A673 (cell line): ENCODE measurements around the gene BAK1.

Experiments used
- EZH2 ChIP-seq: fragments of 200-600 bp; sonication (generic); IDR thresholded peaks from 2 replicates; pipeline ENCODE4 v1.6.1; 2017; ENCODE audit warnings: borderline replicate concordance, low read depth, mild to moderate bottlenecking, mixed read lengths, antibody characterized with exemption, low read length; ENCODE audit not compliant: poor library complexity, severe bottlenecking
- TF ChIP-seq, protein P1 (sequence below): fragments of 300-800, 200-600 bp; sonication (generic); conservative IDR thresholded peaks from 2 replicates; pipeline ENCODE4 v1.5.1; 2017; ENCODE audit warnings: low read depth, mild to moderate bottlenecking, antibody characterized with exemption, low read length, moderate library complexity, mixed read lengths

DNA sequence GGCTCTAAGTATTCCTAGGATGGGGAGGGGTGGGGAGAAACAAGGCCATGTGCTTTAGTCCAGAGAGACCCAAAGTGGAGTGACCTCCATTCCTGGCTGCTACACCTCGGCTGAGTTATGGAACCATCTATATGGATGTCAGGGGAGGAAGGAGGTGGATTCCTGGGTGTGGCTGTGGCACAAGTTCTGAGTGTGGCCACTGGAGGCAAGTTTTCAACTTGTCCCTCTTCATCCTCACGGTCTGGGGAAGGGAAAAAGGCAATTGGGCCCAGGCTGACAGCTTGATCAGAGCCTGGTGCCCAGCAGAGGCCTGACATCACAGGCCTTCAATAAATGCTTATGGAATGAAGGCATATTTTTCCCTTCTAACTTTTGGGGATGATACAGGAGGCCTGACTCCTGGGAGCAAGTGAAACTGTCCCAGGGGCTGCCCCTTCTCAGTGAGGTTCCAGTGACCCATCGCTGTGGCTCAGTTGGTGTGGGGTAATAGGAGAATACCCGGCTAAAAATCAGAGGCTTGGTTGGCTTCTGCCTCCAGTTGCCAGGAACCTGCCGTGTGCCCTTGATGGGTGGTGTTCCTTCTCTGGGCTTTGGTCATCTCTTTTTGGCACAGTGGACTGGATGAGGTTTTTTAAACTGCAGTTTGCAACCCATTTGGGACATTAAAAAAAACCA, 39.2 kb upstream of the BAK1 start:
- TF ChIP-seq, protein P1, sequence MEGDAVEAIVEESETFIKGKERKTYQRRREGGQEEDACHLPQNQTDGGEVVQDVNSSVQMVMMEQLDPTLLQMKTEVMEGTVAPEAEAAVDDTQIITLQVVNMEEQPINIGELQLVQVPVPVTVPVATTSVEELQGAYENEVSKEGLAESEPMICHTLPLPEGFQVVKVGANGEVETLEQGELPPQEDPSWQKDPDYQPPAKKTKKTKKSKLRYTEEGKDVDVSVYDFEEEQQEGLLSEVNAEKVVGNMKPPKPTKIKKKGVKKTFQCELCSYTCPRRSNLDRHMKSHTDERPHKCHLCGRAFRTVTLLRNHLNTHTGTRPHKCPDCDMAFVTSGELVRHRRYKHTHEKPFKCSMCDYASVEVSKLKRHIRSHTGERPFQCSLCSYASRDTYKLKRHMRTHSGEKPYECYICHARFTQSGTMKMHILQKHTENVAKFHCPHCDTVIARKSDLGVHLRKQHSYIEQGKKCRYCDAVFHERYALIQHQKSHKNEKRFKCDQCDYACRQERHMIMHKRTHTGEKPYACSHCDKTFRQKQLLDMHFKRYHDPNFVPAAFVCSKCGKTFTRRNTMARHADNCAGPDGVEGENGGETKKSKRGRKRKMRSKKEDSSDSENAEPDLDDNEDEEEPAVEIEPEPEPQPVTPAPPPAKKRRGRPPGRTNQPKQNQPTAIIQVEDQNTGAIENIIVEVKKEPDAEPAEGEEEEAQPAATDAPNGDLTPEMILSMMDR: no peak
- TF ChIP-seq EZH2: no peak
